ENCODE data around the gene ASB8. TPM values are rescaled to one million over a fixed set of nuclear protein-coding genes. Genes with fewer than 3 reads are reported as not detected.

Gene ASB8
- total RNA-seq, 1 donor from 2014 or later: 21.7 TPM

DNA sequence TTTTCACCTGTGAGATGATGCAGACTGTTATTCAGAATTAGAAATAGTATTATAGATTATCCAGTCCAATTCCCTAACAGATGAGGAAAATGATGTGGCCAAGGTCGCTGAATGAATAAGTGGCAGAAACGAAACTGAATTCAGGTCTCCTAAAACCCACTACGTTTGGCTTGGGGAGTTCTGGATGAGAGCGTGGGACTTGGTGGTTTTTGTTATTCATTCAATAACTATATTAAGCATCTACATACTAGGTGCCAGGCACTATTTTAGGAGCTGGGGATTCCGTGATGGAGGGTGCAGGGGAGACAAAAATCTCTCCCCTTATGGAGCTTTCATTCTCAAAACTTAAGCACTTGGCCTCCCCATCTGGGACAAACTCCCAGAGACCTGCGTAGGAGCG, 25.3 kb upstream of the ASB8 start:
- Mint-ChIP-seq H3K36me3 (ENCODE audit: low read depth) (no peaks in the 10 kb centered on the region), H3K4me1 (peaks cover 35% of the 10 kb centered on the region), H3K9me3 (no peaks in the 10 kb centered on the region), H3K4me3 (peak overlapping the region; percentile 92), H3K27me3 (ENCODE audit: low read depth) (peaks cover 61% of the 10 kb centered on the region), H3K27ac (ENCODE audit: unreplicated experiment) (no peak overlapping the region)
- TF ChIP-seq, protein P1, sequence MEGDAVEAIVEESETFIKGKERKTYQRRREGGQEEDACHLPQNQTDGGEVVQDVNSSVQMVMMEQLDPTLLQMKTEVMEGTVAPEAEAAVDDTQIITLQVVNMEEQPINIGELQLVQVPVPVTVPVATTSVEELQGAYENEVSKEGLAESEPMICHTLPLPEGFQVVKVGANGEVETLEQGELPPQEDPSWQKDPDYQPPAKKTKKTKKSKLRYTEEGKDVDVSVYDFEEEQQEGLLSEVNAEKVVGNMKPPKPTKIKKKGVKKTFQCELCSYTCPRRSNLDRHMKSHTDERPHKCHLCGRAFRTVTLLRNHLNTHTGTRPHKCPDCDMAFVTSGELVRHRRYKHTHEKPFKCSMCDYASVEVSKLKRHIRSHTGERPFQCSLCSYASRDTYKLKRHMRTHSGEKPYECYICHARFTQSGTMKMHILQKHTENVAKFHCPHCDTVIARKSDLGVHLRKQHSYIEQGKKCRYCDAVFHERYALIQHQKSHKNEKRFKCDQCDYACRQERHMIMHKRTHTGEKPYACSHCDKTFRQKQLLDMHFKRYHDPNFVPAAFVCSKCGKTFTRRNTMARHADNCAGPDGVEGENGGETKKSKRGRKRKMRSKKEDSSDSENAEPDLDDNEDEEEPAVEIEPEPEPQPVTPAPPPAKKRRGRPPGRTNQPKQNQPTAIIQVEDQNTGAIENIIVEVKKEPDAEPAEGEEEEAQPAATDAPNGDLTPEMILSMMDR (conservative IDR thresholded peaks at IDR 0.05): no peak
- DNase-seq (ENCODE audit: low read depth, low spot score): no peak

DNA sequence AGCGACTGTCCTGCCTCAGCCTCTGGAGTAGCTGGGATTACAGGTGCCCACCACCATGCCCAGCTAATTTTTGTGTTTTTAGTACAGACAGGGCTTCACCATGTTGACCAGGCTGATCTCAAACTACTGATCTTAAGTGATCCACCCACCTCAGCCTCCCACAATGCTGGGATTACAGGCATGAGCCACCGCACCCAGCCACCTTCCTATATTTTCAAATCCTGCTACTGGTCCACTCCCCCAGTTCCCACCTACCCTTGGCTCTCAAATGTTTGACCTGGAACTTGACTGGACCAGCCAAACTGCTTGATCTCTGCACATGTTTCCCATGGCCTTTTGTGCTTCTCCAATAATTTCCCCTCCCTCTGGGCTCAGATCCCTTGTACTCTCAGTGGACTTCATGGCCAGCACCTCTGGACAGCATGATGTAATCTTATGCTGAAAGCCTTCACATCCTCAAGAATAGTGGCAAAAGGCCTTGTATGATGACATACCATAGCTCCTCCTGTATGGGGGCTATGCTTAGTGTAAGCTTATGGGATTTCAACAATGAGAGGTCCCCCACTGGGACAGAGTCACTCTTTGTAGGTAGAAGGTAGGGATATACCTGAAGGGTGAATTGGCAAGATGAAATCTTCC, 23.7 kb upstream of the ASB8 start:
- no peaks in the 10 kb centered on the region for H3K9me3 Mint-ChIP-seq
- peaks cover 61% of the 10 kb centered on the region for H3K27me3 Mint-ChIP-seq (ENCODE audit: low read depth)
- H3K36me3 Mint-ChIP-seq (ENCODE audit: low read depth): no peaks in the 10 kb centered on the region
- DNase-seq (ENCODE audit: low read depth, low spot score): no peak
- TF ChIP-seq, protein P1 (conservative IDR thresholded peaks at IDR 0.05): no peak
- H3K4me1 Mint-ChIP-seq: peaks cover 33% of the 10 kb centered on the region
- peak overlapping the region; percentile 60 for H3K4me3 Mint-ChIP-seq
- H3K27ac Mint-ChIP-seq (ENCODE audit: unreplicated experiment): peak overlapping the region; percentile 65

DNA sequence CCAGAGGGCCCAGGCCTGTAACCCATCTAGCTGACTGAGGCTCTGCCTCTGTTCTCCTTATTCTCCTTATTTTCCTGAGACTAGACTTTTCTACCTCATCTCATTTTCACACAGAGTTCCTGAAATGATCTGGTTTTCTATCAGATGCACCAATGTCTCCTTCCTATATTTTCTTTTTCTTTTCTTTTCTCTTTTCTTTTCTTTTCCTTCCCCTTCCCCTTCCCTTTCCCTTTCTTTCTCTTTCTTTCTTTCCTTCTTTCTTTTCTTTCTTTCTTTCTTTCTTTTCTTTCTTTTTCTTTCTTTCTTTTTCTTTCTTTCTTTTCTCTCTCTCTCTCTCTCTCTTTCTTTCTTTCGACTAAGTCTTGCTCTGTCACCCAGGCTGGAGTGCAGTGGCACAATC, 23.1 kb upstream of the ASB8 start:
- TF ChIP-seq, protein P1 (conservative IDR thresholded peaks at IDR 0.05): no peak
- Mint-ChIP-seq H3K36me3 (ENCODE audit: low read depth) (no peaks in the 10 kb centered on the region), H3K4me3 (no peak overlapping the region), H3K4me1 (peaks cover 33% of the 10 kb centered on the region), H3K27ac (ENCODE audit: unreplicated experiment) (no peak overlapping the region), H3K9me3 (no peaks in the 10 kb centered on the region), H3K27me3 (ENCODE audit: low read depth) (peaks cover 56% of the 10 kb centered on the region)
- DNase-seq (ENCODE audit: low read depth, low spot score): no peak

DNA sequence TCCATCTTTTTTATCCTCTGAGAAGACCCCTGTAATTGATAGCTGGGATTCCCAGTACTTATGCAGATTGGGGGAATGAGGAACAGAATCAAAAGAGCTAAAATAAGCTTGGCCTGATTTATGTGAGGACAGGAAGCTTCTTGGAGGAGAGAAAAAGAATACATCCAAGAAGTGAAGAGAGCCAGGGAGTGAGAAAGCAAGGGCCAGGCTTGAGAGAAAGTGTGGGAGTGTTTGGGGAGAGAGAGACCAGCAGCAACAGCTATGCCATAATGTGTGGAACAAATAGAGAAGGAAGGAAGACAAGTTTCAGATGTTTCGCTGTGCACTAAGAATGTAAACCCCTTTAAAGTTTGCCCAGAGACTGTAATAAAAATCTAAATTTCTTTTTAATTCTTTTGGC, 22.2 kb upstream of the ASB8 start:
- peaks cover 24% of the 10 kb centered on the region for H3K4me1 Mint-ChIP-seq
- H3K4me3 Mint-ChIP-seq: no peak overlapping the region

DNA sequence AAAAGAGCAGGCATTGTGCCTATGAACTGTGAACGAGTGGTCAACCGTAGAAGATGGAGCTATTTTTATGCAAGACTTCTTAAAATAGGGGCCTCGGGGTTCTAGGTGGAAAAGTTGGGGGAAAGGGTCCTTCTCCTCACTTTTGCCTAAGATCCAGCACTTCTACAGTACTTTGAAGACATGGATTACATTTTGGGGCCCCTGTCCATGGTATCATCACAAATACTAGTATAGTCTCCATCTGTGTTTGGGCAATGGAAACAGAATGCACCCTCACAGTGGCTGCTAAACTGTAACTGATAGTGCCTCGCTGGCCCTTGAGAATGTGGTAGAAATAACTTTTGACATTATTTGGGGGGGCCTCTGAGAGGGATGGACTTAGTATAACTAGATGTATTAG, 20.7 kb upstream of the ASB8 start:
- H3K27me3 Mint-ChIP-seq (ENCODE audit: low read depth): peaks cover 37% of the 10 kb centered on the region
- no peak overlapping the region for H3K27ac Mint-ChIP-seq (ENCODE audit: unreplicated experiment)
- no peaks in the 10 kb centered on the region for H3K36me3 Mint-ChIP-seq (ENCODE audit: low read depth)
- peaks cover 19% of the 10 kb centered on the region for H3K4me1 Mint-ChIP-seq
- H3K4me3 Mint-ChIP-seq: no peak overlapping the region
- TF ChIP-seq, protein P1 (conservative IDR thresholded peaks at IDR 0.05): no peak
- no peaks in the 10 kb centered on the region for H3K9me3 Mint-ChIP-seq
- no peak for DNase-seq (ENCODE audit: low read depth, low spot score)

More for the DNA sequence above, 22.2 kb upstream of the ASB8 start:
- Mint-ChIP-seq H3K27me3 (ENCODE audit: low read depth) (peaks cover 46% of the 10 kb centered on the region), H3K36me3 (ENCODE audit: low read depth) (no peaks in the 10 kb centered on the region), H3K9me3 (no peaks in the 10 kb centered on the region), H3K27ac (ENCODE audit: unreplicated experiment) (no peak overlapping the region)
- DNase-seq (ENCODE audit: low read depth, low spot score): no peak
- TF ChIP-seq, protein P1 (conservative IDR thresholded peaks at IDR 0.05): no peak
